Activated CD8-positive, alpha-beta memory T cell treated with anti-CD3 and anti-CD28 coated beads, Interleukin-2, amount 50 U/mL, for 24 hours (primary cell): ENCODE data around the gene TXNRD3.

ENCODE experiments used
- DNase-seq: peaks from one replicate; pipeline ENCODE4 v3.0.0-alpha.2; 2020; ENCODE audit errors: extremely low read depth

The TXNRD3 gene

DNA sequence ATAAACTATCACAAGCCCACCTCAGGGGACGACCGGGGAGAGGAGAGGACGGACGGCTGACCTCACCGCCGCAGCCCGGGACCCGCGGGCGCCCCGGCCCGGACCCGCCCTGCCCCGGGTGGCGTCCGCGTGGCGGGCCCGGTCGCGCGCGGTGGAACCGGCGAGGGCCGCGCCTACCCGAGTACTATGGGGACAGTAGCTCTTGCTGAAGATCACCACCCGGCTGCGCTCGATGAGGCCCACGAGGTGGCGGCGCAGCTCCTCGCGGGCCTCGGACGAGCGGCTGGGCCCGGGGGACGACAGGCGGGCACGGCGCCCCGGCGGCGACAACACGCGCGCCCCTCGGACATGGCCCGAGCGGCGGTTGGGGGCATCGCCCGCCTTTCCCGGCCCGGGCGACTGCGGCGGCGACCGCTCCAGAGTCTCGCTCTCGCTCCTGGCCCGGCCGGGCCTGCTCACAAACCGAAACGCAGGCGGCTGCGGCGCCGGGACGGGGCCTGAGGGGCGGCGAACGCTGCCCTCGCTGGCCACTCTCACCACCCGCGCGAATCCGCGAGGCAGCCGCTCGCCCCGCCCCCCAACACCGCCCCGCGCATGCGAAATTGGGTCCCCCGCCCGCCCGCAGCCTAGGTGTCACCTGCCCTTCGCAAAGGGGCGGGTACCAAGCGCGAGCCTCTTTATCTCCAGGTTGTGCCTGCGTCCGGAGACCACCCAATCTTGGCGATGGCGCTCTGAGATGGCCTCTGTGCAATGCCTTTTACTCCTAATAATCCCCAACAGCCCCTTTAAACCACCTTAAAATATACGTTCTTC lies at the start of gene TXNRD3:
Gene TXNRD3 (minus strand): TSS at position 554 of the 813 bp plus-strand sequence.
- DNase-seq = peak; percentile 20

DNA sequence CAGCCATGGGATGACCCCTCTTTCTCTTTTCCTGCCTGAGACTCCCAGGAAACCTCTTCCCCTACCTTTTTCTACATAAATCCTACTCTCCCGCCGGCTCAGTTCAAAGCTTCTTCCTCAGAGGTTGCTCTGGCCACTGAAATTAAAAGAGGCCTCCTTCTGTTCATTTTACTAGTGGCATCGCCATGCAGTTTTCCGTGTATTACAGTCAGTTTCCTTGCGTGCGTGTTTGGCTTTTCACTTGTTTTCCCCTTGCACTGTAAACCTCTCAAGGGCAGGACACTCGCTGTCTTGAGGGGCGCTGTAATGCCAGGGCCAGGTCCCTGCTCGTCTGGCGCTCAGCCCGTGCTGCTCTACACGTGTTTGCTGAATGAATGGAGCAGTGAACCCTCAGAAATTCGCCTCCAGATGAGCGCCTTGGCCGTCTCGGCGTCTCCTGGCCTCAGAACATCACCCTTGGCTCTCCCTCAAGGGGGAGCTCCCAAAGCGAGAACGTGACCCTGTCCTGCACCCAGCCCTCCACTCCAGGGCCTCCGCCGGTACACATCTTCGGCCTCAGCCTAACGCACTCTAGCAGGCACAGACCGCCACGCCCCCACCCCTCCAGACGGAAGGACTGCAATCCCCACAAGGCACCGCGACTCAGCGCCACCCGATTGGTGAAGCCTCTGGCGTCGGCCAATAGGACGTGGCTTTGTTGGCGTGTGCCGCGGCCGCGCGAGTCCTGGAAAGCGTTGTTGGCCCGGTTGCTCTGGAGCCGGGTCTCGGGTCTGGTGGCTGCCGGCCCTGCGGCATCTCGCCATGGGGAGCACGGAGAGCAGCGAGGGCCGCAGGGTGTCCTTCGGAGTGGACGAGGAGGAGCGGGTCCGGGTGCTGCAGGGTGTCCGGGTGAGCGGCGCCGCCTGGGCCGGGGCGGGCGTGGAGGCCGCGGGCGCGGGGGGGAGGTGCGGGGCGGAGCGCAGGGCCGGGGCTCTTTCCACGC lies 48.9 kb upstream of the TXNRD3 start, which contains the start of gene CHCHD6:
Gene CHCHD6 (plus strand): TSS at position 729 of the 982 bp plus-strand sequence. CDS start 73 bp downstream, at position 802.
- peak; percentile 87 for DNase-seq

DNA sequence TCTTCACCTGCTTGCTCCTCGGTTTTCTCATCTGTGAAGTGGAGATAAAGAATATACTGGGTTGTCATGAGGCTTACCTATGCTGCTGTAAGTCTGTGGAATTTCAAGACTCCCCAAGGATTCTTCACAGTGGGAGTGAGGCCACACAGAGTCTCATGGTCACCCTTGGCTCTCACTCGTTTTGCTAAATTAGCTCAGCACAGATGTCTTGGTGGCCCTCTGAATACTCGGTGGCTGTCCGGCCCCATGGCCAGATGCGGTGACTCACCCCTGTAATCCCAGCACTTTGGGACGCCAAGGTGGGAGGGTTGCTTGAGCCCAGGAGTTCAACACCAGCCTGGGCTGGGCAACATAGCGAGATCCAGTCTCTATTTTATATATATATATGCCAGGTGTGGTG lies 44.1 kb upstream of the TXNRD3 start:
- no peak for DNase-seq

GRCh38 chr3:126696701-126697267 lies 41.9 kb upstream of the TXNRD3 start:
- DNase-seq = no peak

DNA sequence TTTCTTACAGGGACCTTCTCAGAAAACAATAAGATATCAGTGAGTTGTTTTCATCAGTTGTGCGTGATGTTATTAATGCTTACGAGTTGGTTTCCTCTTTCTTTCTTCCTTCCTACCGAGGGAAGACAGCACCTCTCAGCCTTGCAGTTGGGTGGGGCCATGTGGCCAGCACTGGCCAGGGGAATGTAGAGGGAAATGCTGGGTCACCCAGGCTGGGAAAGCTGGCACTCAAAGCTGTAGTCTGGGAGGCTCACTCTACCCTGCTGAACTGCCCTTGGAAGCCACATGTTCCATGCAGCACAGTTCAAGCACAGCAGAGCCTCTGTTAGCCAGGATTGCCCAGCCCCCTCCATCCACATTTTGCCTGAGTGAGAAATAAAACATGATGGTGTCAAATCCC lies 39.0 kb upstream of the TXNRD3 start:
- DNase-seq = no peak

DNA sequence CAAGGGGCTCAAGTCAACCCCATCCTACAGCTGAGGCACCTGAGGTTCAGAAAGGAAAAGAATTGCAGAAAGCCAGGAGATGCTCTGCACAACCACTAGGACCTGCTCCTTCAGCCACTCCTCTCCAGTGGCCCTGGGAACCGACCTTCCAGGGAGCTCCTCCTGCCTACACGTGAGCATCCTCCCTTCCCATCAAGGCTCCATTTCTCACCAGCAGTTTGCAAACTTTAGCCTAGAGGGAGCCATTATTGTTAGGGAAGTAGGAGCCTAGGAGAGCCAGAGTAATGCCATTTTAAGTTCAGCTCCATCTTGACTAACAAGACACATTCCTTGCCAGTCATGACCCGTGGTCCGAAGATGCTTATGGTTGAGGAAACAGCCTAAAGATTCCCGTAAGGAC lies 37.9 kb upstream of the TXNRD3 start:
- no peak for DNase-seq

DNA sequence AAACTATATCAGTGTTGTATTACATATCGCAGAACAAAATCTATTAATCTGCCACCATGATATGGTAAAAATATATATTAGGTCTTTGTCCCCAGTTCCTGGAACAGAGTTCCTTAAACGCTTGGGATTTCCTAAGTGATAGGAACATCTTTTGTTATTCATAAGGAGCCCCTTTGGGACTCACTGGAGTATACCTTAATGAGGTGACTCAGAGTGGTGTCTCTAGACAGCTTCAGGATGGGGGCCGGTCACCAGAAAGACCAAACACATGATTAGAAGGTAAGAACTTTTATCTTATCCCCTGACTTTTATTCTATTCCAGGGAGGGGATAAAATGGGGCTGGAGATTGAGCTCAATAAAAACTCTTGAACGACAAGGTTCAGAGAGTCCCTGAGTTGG lies 36.8 kb upstream of the TXNRD3 start:
- no peak for DNase-seq

- no peak for DNase-seq
Observed at GRCh38 chr3:126685493-126685892, 30.6 kb upstream of the TXNRD3 start.

DNA sequence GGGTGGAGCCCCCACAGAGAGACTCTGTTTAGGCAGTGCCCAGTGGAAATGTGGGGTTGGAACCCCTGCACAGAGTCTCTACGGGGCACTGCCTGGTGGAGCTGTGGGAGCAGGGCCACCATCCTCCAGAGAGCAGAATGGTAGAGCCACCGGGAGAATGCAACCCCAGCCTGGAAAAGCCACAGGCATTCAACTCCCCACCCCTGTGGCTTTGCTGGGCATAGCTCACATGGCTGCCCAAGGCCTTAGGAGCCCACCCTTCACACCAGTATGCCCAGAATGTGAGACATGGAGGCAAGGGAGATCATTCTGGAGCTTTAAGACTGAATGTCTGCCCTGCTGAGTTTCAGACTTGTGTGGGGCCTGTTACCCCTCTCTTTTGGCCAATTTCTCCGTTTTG lies 30.1 kb upstream of the TXNRD3 start:
- DNase-seq = no peak

- DNase-seq = no peak
Observed at GRCh38 chr3:126684218-126684751, 29.4 kb upstream of the TXNRD3 start.

GRCh38 chr3:126683069-126683468 lies 28.1 kb upstream of the TXNRD3 start:
- DNase-seq = no peak

DNA sequence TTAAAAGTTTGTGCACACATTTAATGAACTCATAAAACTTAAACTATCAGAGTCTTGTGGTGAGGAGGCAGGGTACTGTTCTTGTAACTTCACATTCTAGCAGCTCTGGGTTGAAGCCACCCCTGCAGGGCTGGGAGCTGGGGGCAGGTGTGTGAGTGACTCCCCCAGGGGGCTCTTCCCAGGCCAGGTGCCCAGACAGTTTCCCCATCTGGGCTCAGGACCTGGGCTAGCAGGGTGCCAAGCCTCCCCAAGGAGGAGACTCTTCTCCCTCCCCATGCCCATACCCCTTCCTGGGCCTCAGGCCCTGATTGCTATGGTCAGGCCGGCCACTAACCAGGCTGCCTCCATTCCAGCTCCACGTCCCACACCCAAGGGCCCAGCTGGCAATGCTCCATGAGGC lies 27.1 kb upstream of the TXNRD3 start:
- DNase-seq = no peak

DNA sequence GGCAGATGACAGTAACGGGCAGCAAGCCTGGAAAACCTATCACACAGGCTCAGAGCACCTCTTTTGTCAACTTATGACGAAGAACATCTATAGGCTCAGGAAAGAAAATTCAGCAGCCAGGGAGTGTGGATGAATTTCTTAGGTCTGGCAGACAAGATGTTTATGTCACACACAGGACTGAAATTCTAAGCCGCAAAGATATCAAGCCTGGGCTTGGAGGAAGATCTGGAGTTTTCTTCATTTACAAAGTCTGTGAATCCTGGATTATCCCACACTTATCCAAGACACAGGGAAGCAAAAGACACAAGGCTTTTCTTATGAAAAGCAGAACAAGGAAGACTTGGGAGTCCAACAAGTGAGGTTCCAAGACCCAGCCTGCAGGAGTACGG lies 25.7 kb upstream of the TXNRD3 start:
- DNase-seq = no peak

DNA sequence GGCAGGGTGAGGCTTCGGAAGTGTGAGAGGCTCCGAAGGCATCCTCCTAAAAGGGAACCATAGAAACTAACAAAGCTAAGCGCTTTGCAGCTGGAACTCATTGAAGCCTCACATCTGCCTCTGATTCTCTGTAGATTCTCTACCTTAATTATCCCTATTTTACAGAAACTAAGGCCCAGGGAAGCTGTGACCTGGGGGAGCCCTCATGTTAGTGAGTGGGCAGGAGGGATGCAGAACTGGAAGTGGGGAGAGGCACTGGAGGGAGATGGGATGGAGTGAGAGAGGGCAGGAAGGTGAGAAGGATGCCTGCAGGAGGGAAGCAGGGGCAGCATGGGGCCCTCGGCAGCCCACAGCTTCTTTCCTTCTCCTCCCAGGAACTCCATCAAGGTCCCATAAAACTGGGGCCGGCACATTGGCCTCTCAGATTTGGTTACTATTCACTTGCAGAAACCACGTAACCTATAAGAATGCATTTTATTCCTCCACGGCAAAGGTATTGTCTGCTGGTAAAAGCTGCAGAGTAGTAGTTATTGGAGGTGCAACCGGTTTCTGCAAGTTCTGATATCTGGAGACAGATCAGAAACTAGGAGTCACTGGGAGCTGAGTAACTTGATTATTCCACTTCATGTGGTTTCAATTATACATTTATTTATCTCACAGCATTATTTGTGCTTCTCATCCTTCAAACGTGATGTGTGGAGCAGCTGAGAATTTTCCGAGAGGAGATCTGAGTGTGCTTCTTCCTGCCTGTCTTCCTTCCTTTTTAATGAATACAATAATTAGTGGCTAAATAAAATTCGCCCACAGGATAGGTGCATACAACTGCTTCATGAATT lies 25.1 kb upstream of the TXNRD3 start:
- no peak for DNase-seq

DNA sequence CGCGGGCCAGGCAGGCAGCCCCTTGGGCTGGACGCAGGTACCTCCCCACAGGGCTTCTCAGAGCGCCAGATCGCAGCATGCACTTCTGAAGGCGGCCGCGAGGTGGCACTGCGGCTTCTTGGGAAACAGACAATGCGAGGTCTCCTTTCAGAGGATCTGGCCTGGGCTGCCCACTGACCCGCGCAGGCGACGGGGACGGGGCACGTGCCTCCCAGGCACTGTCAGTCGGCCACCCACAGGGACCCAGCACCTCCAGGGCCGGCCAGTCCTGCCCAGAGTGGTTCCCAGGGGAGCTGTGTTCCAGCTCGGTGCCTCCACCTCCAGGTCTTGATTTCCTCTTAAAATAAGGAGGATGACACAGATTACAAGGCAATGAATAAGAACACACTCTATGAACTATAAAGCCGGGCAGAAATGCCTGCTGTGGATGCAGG lies 24.4 kb upstream of the TXNRD3 start:
- DNase-seq = peak; percentile 38

GRCh38 chr3:126678693-126679317 lies 23.9 kb upstream of the TXNRD3 start:
- DNase-seq = no peak

GRCh38 chr3:126677862-126678503 lies 23.1 kb upstream of the TXNRD3 start:
- no peak for DNase-seq

DNA sequence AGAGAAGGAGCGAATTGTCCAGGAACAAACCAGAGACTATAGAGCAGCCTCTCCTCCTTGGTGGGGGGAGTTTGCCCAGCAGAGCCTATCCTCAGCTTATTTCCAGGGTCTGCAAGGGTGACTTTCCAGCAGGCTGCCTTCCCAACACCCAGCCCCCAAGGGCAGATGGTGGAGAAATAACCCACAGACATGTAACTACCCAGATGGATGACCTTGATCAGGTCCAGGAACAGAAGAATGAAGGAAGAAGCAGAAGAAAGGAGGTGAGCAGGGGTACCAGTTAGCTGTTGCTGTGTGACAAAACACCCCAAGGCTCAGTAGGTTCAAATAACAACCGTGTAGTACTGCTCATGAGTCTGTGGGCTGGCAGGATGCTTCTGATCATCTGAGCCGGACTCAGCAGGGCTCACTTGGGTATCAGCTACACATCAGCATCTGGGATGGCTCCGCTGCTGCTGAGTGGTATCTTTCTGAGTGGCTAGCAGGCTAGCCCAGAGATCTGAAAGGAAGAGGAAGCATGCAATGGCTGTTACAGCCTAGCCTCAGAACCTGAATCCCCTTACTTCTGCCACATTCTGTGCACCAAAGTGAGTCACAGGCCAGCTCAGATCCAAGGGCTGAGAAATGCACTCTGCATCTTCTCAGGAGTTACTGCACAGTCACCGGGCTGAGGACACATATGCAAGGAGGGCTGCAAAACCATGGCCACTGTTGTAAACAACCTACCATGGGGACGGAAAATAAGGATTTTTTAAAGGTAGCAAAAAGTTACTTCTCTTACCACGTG lies 22.2 kb upstream of the TXNRD3 start:
- no peak for DNase-seq

DNA sequence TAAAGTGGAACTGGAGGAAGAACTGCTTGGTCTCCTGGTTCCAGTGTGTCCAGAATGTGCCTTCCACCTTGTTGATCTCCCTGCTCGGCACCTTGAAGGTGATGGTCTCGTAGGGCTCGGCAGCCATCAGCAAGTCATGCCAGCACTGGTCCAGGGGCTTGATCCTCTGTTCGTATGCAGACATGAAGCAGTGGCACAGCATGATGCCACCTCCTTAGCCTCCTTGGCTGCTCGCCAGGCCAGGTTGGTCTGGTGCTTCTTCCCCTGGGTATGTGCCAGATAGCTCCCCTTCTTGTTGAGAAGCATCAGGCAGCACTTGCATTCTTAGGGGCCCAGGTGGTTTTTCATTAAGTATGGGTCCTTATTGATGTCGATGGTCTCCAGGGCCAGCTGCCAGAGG lies 17.8 kb upstream of the TXNRD3 start:
- DNase-seq = no peak
